NB4 (cell line): ENCODE measurements around the gene PDXK.

Experiments used
- CTCF ChIP-seq: IDR thresholded peaks from one replicate; pipeline ENCODE4 v1.5.1; 2012; ENCODE audit warnings: low read depth, low read length
- POLR2A ChIP-seq: IDR thresholded peaks from 2 replicates; pipeline ENCODE4 v1.6.1; 2011; ENCODE audit warnings: mild to moderate bottlenecking; ENCODE audit not compliant: insufficient read length; ENCODE audit errors: extremely low read depth

- no peak for TF ChIP-seq CTCF
- no peak for TF ChIP-seq POLR2A
Observed at GRCh38 chr21:43749651-43750262, 30.8 kb downstream of the PDXK start.
